Hippocampal formation (tissue), 2 donors: ENCODE data around the gene TRMT61A.

Experiments used
- DNase-seq, 2 donors: peaks; one replicate each; lab custom pipeline; 2025; lab: John Stamatoyannopoulos, UW

The TRMT61A gene

GRCh38 chr14:103528587-103529382 is at the start of gene TRMT61A:
Gene TRMT61A (plus strand): TSS chr14:103529196. CDS start chr14:103529979, 783 bp downstream.
- DNase-seq: peak; percentile 87 to 92

- DNase-seq: no peak
These were observed 48.4 kb upstream of the TRMT61A start for GRCh38 chr14:103480595-103480994.

GRCh38 chr14:103483600-103483999 is 45.4 kb upstream of the TRMT61A start:
- DNase-seq: no peak

GRCh38 chr14:103485504-103485903 is 43.5 kb upstream of the TRMT61A start:
- DNase-seq: no peak

DNA sequence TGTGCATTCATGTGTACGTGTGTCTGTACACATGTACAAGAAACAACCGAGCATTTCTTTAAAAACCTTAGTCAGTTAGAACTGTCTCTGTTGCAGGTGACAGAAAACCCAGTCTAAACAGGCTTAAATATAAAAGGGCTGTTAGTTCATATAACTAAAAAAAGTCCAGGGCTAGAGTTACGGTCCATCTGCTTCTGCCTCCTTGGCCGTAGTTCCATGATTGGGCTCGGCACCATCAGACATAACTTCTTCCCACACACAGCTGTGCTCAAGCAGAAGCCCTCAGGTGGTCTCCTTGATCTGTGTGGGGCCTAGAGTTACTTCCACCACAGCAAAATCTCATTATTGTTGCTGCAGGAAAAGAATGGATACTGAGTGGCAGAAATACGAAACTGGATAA is 40.9 kb upstream of the TRMT61A start:
- no peak for DNase-seq

DNA sequence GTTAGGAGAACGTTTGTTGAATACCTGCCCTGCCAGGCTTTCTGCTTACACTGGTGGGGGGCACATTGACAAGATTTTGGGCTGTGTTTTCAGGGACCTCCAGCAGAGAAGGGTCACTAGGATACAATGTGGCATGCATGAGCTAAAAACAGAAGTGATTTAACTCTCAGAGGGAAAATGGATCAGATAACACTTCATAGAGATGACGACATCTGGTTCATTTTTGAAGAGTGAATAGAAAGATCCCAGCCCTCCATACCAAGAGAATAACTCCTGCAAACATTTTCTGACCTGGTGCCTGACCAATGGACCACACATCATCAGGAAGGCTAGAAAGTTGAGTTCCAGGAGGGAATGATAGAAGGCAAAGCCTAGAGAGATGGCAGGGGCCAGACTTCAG is 40.0 kb upstream of the TRMT61A start:
- DNase-seq: no peak

DNA sequence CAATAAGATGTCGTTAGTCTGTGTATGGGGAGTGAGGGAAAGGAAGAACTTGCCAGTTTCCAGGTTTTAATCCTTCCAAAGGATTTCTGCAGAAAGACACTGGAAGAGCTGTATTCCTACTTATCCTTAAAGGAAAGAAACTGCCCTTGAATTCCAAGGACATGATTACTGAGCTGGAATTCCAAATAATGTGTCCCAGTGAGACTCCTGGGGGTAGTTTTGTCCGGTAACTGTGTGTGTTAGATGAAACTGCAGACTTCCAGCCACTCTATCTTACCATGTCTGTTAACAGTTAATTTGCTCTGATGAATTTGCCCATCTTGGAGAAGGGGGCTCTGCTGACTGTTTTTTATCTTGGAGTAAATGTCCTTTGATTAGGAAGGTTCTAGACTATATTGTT is 39.4 kb upstream of the TRMT61A start:
- DNase-seq: no peak

DNA sequence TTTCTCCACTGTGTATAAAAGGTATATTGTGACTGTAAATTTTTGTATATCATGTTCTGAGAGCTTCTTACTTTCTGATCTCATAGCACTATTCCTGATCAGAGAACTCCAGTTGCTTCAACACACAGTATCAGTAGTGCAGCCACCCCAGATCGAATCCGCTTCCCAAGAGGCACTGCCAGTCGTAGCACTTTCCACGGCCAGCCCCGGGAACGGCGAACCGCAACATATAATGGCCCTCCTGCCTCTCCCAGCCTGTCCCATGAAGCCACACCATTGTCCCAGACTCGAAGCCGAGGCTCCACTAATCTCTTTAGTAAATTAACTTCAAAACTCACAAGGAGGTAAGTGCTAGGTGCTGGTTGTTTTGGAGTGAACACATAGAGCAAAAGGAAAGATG is 37.3 kb upstream of the TRMT61A start:
- no peak for DNase-seq

DNA sequence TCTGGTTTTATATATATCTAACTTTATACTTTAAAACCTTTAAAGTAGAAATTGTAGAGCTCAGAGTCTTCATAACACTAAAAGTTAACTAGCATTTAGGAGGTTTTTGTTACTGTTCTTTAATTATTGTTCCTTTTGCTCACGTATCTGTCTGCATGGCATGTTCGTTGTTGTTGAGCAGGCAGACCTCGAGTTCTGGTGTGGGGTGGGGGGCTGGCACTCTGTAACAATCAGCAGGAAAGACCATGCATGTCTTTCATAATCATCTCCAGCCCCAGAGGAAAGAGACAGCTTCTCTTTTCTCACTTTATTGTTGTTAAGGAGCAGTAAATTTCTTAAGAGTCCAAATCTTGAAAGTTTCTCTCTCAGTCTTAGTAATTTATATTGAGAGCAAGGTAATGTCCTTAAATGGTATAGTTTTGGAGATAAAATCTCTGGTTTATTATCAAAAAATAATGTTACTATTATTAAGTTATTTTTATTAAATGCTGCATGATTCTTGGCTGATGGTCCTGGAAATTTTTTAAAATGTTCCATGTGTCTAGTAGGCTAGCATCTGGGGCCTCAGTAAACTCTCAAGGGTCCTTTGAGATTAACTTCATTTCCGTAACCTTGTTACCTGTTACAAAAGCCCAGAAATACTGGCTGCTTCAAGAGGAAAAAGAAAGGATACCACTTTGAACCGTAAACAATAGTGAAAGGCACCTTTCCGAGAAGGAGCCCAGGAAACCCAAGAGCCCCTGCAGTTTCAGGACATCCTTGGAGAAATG is 36.7 kb upstream of the TRMT61A start:
- DNase-seq: no peak

DNA sequence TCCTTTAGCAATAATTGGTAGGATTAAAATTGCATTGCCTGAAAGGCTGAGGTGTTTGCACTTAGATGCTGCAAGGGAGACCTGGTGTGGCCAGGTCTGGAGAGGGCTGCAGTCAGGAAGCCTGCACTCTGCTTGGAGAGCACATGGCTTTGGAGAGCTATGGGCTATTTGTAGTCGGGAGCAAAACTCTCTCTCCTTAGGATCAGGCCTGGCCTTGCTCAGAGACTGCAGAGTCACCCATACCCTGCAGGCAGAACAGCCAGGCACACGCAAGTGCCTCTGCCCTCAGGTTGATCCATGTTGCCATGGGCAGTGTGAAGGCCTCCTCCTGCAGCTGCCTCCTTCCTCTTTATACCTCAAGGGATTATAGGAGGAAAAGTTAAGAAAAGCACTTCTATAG is 33.1 kb upstream of the TRMT61A start:
- DNase-seq: no peak

- no peak for DNase-seq
These were observed 32.2 kb upstream of the TRMT61A start for GRCh38 chr14:103496776-103497175.

- DNase-seq: no peak
These were observed 29.3 kb upstream of the TRMT61A start for GRCh38 chr14:103499709-103500108.

GRCh38 chr14:103500148-103500990 is 28.6 kb upstream of the TRMT61A start:
- peak; percentile 90 to 95 for DNase-seq

DNA sequence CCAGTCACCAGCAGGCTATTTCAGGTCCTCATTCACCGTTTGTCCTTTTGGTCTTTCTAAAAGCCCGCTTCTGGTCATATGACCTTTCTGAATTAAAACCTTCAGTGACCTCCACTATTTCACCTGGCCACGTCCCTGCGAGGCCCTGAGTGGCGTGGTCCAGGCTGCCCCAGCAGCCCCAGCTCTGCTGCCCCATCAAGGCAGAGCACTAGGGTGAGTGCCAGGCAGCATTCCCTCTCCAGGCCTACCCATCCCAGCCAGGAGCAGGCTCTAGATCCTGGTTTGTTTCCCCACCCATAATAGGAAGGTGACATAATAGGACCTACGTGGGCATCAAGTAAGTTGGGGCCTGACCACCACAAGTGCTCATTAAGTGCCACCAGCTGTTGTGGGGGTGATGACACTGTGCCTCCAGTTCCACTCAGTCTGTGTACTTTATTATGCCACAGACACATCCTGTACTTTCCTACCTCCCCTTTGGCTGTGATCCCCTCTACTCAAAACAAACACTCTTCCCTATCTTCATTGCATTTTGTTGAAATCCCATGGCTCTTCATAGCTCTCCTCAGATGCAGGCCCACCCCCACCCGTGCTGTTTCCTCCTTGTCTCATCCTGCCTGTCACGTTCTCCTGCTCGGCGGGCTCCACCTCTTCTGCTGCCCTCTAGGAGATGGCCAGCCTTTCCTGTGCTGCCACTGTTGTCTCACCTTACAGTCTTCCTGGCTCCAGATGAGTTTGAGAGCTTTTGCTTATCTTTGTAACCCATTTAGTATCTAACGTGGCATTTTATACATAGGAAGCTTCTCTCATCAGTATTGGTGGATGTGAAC is 27.7 kb upstream of the TRMT61A start:
- DNase-seq: no peak

DNA sequence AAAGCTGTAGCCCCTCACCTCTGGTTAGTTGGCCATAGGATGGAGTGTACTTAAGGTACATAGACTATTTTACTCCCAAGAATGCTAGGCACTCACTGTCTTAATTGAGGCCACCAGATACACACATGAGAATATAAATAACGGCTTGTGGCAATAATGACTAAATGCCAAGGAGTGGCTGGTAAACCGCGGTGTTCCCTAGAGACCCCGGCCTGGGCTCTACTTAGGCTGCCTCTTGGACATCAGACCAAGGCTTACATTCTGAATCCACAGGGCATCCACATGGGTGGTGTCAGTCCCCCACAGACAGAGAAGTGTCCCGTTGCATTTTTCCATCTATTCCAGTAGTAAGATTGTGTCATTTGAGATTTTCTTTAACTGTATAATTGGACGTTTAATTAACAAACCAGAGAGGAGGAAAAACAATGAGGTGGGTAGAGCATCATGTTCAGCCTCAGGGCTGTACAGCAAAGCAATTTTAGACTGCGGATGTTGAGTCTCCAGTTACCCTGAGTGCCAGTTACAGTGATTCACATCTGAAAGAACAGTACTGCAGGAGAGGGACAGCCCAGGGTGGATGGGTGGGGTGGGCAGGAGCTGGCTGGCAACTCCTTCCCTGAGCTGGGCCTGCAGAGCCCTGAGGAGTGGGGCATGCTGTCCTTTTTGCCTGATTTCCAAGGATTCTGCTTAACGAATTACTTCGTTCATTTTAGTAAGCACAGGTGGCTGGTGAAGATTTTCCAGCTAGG is 26.9 kb upstream of the TRMT61A start:
- no peak for DNase-seq

DNA sequence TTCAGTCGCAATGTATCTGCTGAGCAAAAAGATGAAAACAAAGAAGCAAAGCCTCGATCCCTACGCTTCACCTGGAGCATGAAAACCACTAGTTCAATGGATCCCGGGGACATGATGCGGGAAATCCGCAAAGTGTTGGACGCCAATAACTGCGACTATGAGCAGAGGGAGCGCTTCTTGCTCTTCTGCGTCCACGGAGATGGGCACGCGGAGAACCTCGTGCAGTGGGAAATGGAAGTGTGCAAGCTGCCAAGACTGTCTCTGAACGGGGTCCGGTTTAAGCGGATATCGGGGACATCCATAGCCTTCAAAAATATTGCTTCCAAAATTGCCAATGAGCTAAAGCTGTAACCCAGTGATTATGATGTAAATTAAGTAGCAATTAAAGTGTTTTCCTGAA is 26.1 kb upstream of the TRMT61A start:
- DNase-seq: no peak

DNA sequence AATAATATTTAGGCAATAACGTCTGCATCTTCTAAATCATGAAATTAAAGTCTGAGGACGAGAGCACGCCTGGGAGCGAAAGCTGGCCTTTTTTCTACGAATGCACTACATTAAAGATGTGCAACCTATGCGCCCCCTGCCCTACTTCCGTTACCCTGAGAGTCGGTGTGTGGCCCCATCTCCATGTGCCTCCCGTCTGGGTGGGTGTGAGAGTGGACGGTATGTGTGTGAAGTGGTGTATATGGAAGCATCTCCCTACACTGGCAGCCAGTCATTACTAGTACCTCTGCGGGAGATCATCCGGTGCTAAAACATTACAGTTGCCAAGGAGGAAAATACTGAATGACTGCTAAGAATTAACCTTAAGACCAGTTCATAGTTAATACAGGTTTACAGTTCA is 25.7 kb upstream of the TRMT61A start:
- DNase-seq: no peak

- DNase-seq: no peak
These were observed 23.9 kb upstream of the TRMT61A start for GRCh38 chr14:103504991-103505565.

- DNase-seq: no peak
These were observed 21.2 kb upstream of the TRMT61A start for GRCh38 chr14:103507751-103508150.
